Fibroblast of lung (primary cell): Measurements from ENCODE around the gene DAD1. TPM values are rescaled to one million over a fixed set of nuclear protein-coding genes. Genes with fewer than 3 reads are reported as not detected.

ENCODE experiments used
- DNase-seq, 2 donors: peaks; one replicate each; pipeline versions ENCODE4 v3.0.0 to v3.0.0-alpha.2; 2010; ENCODE audit warnings: low read depth in 2 of 2
- H2AFZ ChIP-seq: 2 replicates; pipeline ENCODE4 v1.5.1; 2012; ENCODE audit warnings: low read length, control low read depth, inconsistent platforms
- H3K27ac ChIP-seq: 2 replicates; pipeline ENCODE4 v1.5.1; 2011; ENCODE audit warnings: low read length, control low read depth; ENCODE audit not compliant: insufficient read depth
- H3K27me3 ChIP-seq: 2 replicates; pipeline ENCODE4 v1.5.1; 2011; ENCODE audit warnings: mild to moderate bottlenecking, low read length; ENCODE audit not compliant: control insufficient read depth, insufficient read depth
- H3K36me3 ChIP-seq: 2 replicates; pipeline ENCODE4 v1.5.1; 2011; ENCODE audit warnings: low read length; ENCODE audit not compliant: control insufficient read depth, insufficient read depth
- H3K4me1 ChIP-seq: 2 replicates; pipeline ENCODE4 v1.5.1; 2011; ENCODE audit warnings: low read length; ENCODE audit not compliant: control insufficient read depth, insufficient read depth; ENCODE audit errors: extremely low read depth
- H3K4me2 ChIP-seq: 2 replicates; pipeline ENCODE4 v1.5.1; 2011; ENCODE audit warnings: low read length, control low read depth; ENCODE audit not compliant: insufficient read depth; ENCODE audit errors: extremely low read depth
- H3K4me3 ChIP-seq, 4 experiments: fragments of 200-600 bp in 1 of 4; sonication (generic) in 1 of 4; replicated peaks in 1 of 4; 2 replicates each; pipeline ENCODE4 v1.5.1; 2011 to 2016; ENCODE audit warnings: low read length in 4 of 4, low read depth in 3 of 4, mild to moderate bottlenecking in 3 of 4, control low read depth in 2 of 4, inconsistent platforms in 1 of 4, mixed read lengths in 1 of 4; ENCODE audit not compliant: insufficient read depth in 1 of 4; ENCODE audit errors: control extremely low read depth in 1 of 4
- H3K79me2 ChIP-seq: 2 replicates; pipeline ENCODE4 v1.5.1; 2012; ENCODE audit warnings: mild to moderate bottlenecking, low read length, inconsistent platforms; ENCODE audit not compliant: control insufficient read depth, insufficient read depth
- H3K9ac ChIP-seq: 2 replicates; pipeline ENCODE4 v1.5.1; 2011; ENCODE audit warnings: mild to moderate bottlenecking, low read length, control low read depth; ENCODE audit not compliant: insufficient read depth
- H3K9me3 ChIP-seq: 2 replicates; pipeline ENCODE4 v1.5.1; 2012; ENCODE audit warnings: low read depth, low read length; ENCODE audit not compliant: control insufficient read depth, insufficient read depth
- H4K20me1 ChIP-seq: 2 replicates; pipeline ENCODE4 v1.5.1; 2011; ENCODE audit warnings: low read length; ENCODE audit not compliant: control insufficient read depth, insufficient read depth; ENCODE audit errors: extremely low read depth
- EZH2 ChIP-seq: IDR thresholded peaks from 2 replicates; pipeline ENCODE4 v1.5.1; 2012; ENCODE audit warnings: low read length, control low read depth, mild to moderate bottlenecking; ENCODE audit errors: missing control alignments
- polyA plus RNA-seq, 2 donors: library from polyadenylated mRNA; depleted of rRNA in 1 of 2; stranded (reverse) in 1 of 2; unstranded in 1 of 2; fragments of >200 nt; gene quantifications; 2 replicates each; pipeline ENCODE4 v1.2.1, GENCODE V29; 2011 to 2012; ENCODE audit warnings: missing spikeins in 1 of 2
- total RNA-seq: library from RNA; depleted of rRNA; stranded (reverse); fragments of >200 nt; gene quantifications from 2 replicates; pipeline ENCODE4 v1.2.1, GENCODE V29; 2014
- TF ChIP-seq, protein P1 (sequence below), 2 donors: IDR thresholded peaks in 1 of 2; conservative IDR thresholded peaks in 1 of 2; 1 replicate in 1 of 2; 2 replicates in 1 of 2; pipeline ENCODE4 v1.5.1; 2011 to 2012; ENCODE audit warnings: low read length in 2 of 2, control low read depth in 1 of 2, inconsistent platforms in 1 of 2, low read depth in 1 of 2, mild to moderate bottlenecking in 1 of 2

Gene DAD1
- total and polyA plus RNA-seq, 2 donors (not counting 1 experiment from before 2014, with no cell fraction given), result 249 to 623 TPM

DNA sequence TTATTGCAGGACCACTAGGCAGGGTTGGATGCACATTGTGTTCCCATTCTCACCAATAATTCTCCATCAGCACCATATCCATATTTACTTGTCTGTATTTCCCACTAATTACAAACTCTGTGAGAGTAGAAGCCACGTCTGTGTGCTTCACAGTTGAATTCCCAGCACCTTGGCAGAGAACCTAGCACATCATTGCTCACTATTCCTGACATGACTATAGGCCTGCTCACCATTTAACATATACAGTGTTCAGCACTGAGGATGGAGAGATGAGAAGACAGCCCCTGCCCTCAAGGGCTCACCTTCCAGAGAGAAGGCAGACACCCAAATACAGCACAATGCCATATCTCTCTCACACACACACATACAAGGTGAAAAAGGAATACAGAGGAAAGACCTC lies 5.0 kb downstream of the DAD1 start:
- Histone ChIP-seq H3K4me3 (no peak overlapping the region), H3K36me3 (no peaks in the 10 kb centered on the region), H3K79me2 (peaks cover 75% of the 10 kb centered on the region), H3K4me1 (no peaks in the 10 kb centered on the region), H3K4me2 (no peak overlapping the region), H2AFZ (no peak overlapping the region), H3K27ac (no peak overlapping the region), H3K9ac (no peak overlapping the region), H3K27me3 (no peaks in the 10 kb centered on the region), H3K9me3 (no peaks in the 10 kb centered on the region), H4K20me1 (no peaks in the 10 kb centered on the region)
- DNase-seq, result no peak
- no peak for TF ChIP-seq EZH2
- TF ChIP-seq, protein P1, sequence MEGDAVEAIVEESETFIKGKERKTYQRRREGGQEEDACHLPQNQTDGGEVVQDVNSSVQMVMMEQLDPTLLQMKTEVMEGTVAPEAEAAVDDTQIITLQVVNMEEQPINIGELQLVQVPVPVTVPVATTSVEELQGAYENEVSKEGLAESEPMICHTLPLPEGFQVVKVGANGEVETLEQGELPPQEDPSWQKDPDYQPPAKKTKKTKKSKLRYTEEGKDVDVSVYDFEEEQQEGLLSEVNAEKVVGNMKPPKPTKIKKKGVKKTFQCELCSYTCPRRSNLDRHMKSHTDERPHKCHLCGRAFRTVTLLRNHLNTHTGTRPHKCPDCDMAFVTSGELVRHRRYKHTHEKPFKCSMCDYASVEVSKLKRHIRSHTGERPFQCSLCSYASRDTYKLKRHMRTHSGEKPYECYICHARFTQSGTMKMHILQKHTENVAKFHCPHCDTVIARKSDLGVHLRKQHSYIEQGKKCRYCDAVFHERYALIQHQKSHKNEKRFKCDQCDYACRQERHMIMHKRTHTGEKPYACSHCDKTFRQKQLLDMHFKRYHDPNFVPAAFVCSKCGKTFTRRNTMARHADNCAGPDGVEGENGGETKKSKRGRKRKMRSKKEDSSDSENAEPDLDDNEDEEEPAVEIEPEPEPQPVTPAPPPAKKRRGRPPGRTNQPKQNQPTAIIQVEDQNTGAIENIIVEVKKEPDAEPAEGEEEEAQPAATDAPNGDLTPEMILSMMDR (conservative IDR thresholded peaks at IDR 0.05 in 1 of 2, IDR thresholded peaks at IDR 0.05 in 1 of 2; ENCODE audit: low read depth in 1 of 2, low read length in 2 of 2), result no peak

DNA sequence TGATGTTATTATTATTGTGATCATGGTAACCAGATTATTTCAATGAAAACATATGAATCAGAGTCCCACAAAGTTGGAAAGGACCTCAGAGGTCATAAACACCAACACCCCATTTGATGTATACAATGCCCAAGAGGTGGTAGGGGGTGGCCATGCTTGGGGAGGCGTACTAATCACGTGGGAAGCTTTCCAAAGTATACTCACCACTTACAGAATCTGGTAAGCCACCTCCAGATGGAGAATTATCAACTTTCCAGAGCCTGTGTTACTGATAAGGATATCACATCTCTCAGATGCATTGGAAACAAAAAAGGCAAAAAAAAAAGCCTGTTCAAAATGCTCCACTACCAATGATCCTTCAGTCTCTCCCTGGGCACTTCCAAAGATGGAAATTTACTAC lies 8.4 kb downstream of the DAD1 start:
- TF ChIP-seq, protein P1 (conservative IDR thresholded peaks at IDR 0.05 in 1 of 2, IDR thresholded peaks at IDR 0.05 in 1 of 2; ENCODE audit: low read depth in 1 of 2, low read length in 2 of 2), result no peak
- no peak for TF ChIP-seq EZH2
- no peak overlapping the region for H3K9ac ChIP-seq
- H3K4me1 ChIP-seq, result no peaks in the 10 kb centered on the region
- no peaks in the 10 kb centered on the region for H3K36me3 ChIP-seq
- H3K79me2 ChIP-seq, result peaks cover 72% of the 10 kb centered on the region
- H3K4me3 ChIP-seq, result no peak overlapping the region
- H4K20me1 ChIP-seq, result no peaks in the 10 kb centered on the region
- no peaks in the 10 kb centered on the region for H3K9me3 ChIP-seq
- H3K27me3 ChIP-seq, result no peaks in the 10 kb centered on the region
- no peak overlapping the region for H3K4me2 ChIP-seq
- no peak for DNase-seq
- H2AFZ ChIP-seq, result no peak overlapping the region
- H3K27ac ChIP-seq, result no peak overlapping the region

DNA sequence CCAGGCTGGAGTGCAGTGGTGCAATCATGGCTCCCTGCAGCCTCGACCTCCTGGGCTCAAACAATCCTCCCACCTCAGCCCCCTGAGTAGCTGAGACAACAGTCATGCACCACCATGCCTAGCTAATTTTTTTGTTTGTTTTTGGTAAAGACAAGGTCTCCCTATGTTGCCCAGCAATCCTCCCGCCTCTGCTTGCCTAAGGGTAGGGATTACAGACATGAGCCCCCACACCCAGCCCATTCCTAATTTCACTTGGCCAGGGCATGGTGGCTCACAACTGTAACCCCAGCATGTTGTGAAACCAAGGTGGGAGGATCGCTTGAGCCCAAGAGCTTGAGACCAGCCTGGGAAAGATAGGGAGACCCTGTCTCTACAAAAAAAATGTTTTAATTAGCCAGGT lies 9.1 kb downstream of the DAD1 start:
- Histone ChIP-seq H3K27me3 (no peaks in the 10 kb centered on the region), H3K4me3 (no peak overlapping the region), H4K20me1 (no peaks in the 10 kb centered on the region), H3K4me1 (no peaks in the 10 kb centered on the region), H3K4me2 (no peak overlapping the region), H3K27ac (no peak overlapping the region), H3K9ac (no peak overlapping the region), H2AFZ (no peak overlapping the region), H3K9me3 (no peaks in the 10 kb centered on the region), H3K79me2 (peaks cover 64% of the 10 kb centered on the region), H3K36me3 (peaks cover 1% of the 10 kb centered on the region)
- no peak for DNase-seq
- TF ChIP-seq EZH2, result no peak
- TF ChIP-seq, protein P1 (conservative IDR thresholded peaks at IDR 0.05 in 1 of 2, IDR thresholded peaks at IDR 0.05 in 1 of 2; ENCODE audit: low read depth in 1 of 2, low read length in 2 of 2), result no peak
